MCF 10A (cell line): ENCODE measurements around the gene BCAS3. TPM values are rescaled to one million over a fixed set of nuclear protein-coding genes. Genes with fewer than 3 reads are reported as not detected.

Source experiments
- BruUV-seq: library from RNA; stranded (reverse); fragments of 400-500 nt; replicated peaks from 2 replicates; lab custom pipeline; 2021; lab: Mats Ljungman, UMichigan
- CTCF ChIA-PET: fragments of 300-600 bp; sonication (Branson Sonifier 250); formaldehyde crosslinking; extraction: SDS; loops from one replicate; lab custom pipeline; 2021; ENCODE audit warnings: antibody characterized with exemption, inconsistent platforms; lab: Yijun Ruan, JAX
- POLR2A ChIA-PET: fragments of 300-600, 350-650 bp; sonication (Branson Sonifier 250); formaldehyde crosslinking; extraction: SDS; loops from one replicate; lab custom pipeline; 2020; ENCODE audit warnings: antibody characterized with exemption, inconsistent platforms; lab: Yijun Ruan, JAX
- DNase-seq: peaks from one replicate; pipeline ENCODE4 v3.0.0-alpha.2; 2018; ENCODE audit not compliant: unreplicated experiment
- H3K27ac Mint-ChIP-seq: one replicate; pipeline ENCODE4 v1.8.0; 2022; ENCODE audit warnings: mild to moderate bottlenecking, low read depth, mixed read lengths; ENCODE audit not compliant: unreplicated experiment
- H3K27me3 Mint-ChIP-seq: one replicate; pipeline ENCODE4 v1.8.0; 2022; ENCODE audit warnings: mixed read lengths; ENCODE audit not compliant: insufficient read depth, unreplicated experiment
- H3K36me3 Mint-ChIP-seq: one replicate; pipeline ENCODE4 v1.8.0; 2022; ENCODE audit warnings: mild to moderate bottlenecking, moderate library complexity, mixed read lengths; ENCODE audit not compliant: insufficient read depth, unreplicated experiment
- H3K4me1 Mint-ChIP-seq: one replicate; pipeline ENCODE4 v1.8.0; 2022; ENCODE audit warnings: mixed read lengths; ENCODE audit not compliant: insufficient read depth, unreplicated experiment
- H3K4me3 Mint-ChIP-seq: one replicate; pipeline ENCODE4 v1.8.0; 2022; ENCODE audit warnings: mild to moderate bottlenecking, moderate library complexity, mixed read lengths; ENCODE audit not compliant: unreplicated experiment
- H3K9me3 Mint-ChIP-seq: one replicate; pipeline ENCODE4 v1.8.0; 2022; ENCODE audit warnings: mixed read lengths; ENCODE audit not compliant: unreplicated experiment
- intact Hi-C: fragments of 100-400 bp; cut with micrococcal nuclease; formaldehyde crosslinking; loops from 2 replicates; pipeline ENCODE4 v1.14.1; 2022
- total RNA-seq: library from RNA; stranded (reverse); gene quantifications from 2 replicates; pipeline ENCODE4 v1.2.3, GENCODE V29; 2022
- TF ChIP-seq, protein P1 (sequence below): fragments of 200-600 bp; IDR thresholded peaks from one replicate; pipeline ENCODE4 v1.8.0; 2022; ENCODE audit warnings: antibody characterized with exemption, mild to moderate bottlenecking; ENCODE audit not compliant: unreplicated experiment

BCAS3 gene
- total RNA-seq, 1 experiment from 2014 or later, result 14.6 TPM

GRCh38 chr17:61253362-61253761, 575.7 kb downstream of the BCAS3 start:
- TF ChIP-seq, protein P1, sequence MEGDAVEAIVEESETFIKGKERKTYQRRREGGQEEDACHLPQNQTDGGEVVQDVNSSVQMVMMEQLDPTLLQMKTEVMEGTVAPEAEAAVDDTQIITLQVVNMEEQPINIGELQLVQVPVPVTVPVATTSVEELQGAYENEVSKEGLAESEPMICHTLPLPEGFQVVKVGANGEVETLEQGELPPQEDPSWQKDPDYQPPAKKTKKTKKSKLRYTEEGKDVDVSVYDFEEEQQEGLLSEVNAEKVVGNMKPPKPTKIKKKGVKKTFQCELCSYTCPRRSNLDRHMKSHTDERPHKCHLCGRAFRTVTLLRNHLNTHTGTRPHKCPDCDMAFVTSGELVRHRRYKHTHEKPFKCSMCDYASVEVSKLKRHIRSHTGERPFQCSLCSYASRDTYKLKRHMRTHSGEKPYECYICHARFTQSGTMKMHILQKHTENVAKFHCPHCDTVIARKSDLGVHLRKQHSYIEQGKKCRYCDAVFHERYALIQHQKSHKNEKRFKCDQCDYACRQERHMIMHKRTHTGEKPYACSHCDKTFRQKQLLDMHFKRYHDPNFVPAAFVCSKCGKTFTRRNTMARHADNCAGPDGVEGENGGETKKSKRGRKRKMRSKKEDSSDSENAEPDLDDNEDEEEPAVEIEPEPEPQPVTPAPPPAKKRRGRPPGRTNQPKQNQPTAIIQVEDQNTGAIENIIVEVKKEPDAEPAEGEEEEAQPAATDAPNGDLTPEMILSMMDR, result no peak
- ChIA-PET CTCF (interaction anchor here (1.2 kb wide), 1 partner anchor 10 kb away, joined by 3 read pairs; no protein-coding TSS in a partner anchor), POLR2A (no interaction called here)
- DNase-seq, result no peak
- no peaks in the 10 kb centered on the region for H3K27me3 Mint-ChIP-seq
- BruUV-seq, result no TSS peak
- H3K27ac Mint-ChIP-seq, result no peak overlapping the region
- no peaks in the 10 kb centered on the region for H3K9me3 Mint-ChIP-seq
- intact Hi-C loops, result no loop called here
- H3K4me3 Mint-ChIP-seq, result no peak overlapping the region
- peaks cover 11% of the 10 kb centered on the region for H3K4me1 Mint-ChIP-seq
- H3K36me3 Mint-ChIP-seq, result no peaks in the 10 kb centered on the region

DNA sequence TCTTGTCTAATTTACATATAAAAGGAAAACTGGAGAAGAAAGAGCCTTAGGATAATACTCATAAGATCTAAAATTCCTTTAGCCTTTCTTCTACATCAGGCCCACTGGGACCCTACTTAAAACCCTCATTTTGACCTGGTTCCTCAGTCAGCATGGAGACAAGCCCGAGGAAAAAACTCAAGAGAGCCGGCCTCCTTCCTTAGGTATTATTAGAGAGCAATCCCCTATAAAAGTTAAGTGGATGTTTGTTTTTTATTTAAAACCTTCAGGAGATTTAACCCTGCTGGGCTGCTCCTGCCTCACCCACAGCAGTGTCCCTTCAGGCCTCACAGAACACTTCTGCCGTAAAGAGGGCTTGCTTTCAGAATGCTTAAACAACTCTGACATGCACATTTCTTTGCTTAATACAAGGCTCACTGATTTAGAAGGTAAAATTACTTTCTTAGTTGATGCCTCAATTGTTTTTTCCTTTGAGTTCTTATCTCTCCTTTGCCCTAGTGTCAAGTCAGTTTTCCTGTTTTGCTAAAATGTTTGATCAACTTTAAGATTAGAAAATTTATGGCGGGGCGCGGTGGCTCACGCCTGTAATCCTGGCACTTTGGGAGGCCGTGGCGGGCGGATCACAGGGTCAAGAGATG, 576.4 kb downstream of the BCAS3 start:
- Mint-ChIP-seq H3K4me3 (no peak overlapping the region), H3K36me3 (no peaks in the 10 kb centered on the region), H3K27ac (no peak overlapping the region), H3K9me3 (no peaks in the 10 kb centered on the region), H3K27me3 (no peaks in the 10 kb centered on the region), H3K4me1 (peaks cover 11% of the 10 kb centered on the region)
- no TSS peak for BruUV-seq
- ChIA-PET CTCF (interaction anchor here (1.2 kb wide), 1 partner anchor 9 kb away, joined by 3 read pairs; no protein-coding TSS in a partner anchor), POLR2A (no interaction called here)
- no peak for DNase-seq
- intact Hi-C loops, result no loop called here
- TF ChIP-seq, protein P1, result no peak

DNA sequence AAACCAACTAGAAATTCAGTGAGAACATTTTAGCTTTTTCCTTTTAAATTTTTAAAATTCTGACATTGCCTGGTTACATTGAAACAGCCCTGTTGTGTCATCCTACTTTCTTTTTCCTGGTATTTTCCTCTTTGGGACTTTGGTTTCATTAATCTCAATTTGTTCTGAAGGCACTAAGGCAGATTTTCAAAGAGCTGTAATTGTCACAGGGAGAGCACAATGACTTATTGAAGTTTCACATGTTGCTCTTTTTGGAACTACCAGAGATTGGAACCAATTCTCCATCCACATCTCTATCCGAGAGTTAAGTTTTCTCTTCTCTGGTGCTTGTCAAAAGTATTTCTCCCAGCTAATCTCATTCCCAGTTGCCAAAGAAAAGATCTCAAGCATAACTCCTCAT, 577.3 kb downstream of the BCAS3 start:
- intact Hi-C loops, result no loop called here
- TF ChIP-seq, protein P1, result no peak
- BruUV-seq, result no TSS peak
- POLR2A ChIA-PET, result no interaction called here
- CTCF ChIA-PET, result no interaction called here
- no peaks in the 10 kb centered on the region for H3K27me3 Mint-ChIP-seq
- no peak overlapping the region for H3K4me3 Mint-ChIP-seq
- H3K4me1 Mint-ChIP-seq, result peaks cover 11% of the 10 kb centered on the region
- no peaks in the 10 kb centered on the region for H3K9me3 Mint-ChIP-seq
- no peak overlapping the region for H3K27ac Mint-ChIP-seq
- DNase-seq, result no peak
- no peaks in the 10 kb centered on the region for H3K36me3 Mint-ChIP-seq

GRCh38 chr17:61255647-61256046, 578.0 kb downstream of the BCAS3 start:
- H3K4me3 Mint-ChIP-seq, result no peak overlapping the region
- H3K4me1 Mint-ChIP-seq, result peaks cover 5% of the 10 kb centered on the region
- no peak for DNase-seq
- no peak overlapping the region for H3K27ac Mint-ChIP-seq
- no peaks in the 10 kb centered on the region for H3K27me3 Mint-ChIP-seq
- intact Hi-C loops, result no loop called here
- H3K9me3 Mint-ChIP-seq, result no peaks in the 10 kb centered on the region
- CTCF ChIA-PET, result no interaction called here
- POLR2A ChIA-PET, result no interaction called here
- TF ChIP-seq, protein P1, result no peak
- no peaks in the 10 kb centered on the region for H3K36me3 Mint-ChIP-seq
- BruUV-seq, result no TSS peak
